ENCODE results near the gene DUS4L. TPM values are rescaled to one million over a fixed set of nuclear protein-coding genes. Genes with fewer than 3 reads are reported as not detected.

DUS4L gene
- total RNA-seq, 2 donors from 2014 or later = 13.2 to 18.0 TPM

DNA sequence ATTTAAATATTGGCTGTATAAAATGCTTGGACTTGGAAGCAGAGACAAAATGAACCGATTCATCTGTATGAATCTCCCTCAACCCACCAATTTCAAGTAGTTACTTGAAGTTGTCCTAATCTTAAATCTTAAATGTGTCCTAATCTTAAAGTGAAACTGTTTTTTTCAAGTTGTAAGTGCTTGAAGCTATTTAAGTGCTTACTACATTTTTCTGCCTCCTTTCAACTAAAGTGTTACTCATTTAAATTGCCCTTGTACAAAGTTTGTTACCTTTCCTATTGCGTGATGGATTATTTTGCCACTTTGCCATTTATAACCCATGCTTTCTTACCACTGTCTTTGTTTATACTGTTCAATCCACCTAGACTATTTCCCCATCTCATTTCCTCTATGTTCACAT lies 19.1 kb downstream of the DUS4L start:
- Histone ChIP-seq H3K4me3 (ENCODE audit: low read length) (no peak overlapping the region), H3K4me1 (ENCODE audit: control insufficient read depth, insufficient read depth, low read length) (no peaks in the 10 kb centered on the region), H3K9me3 (ENCODE audit: control insufficient read depth, low read length) (no peaks in the 10 kb centered on the region), H3K9ac (ENCODE audit: extremely low read depth, low read length, poor library complexity, severe bottlenecking) (no peak overlapping the region), H3K27me3 (ENCODE audit: control insufficient read depth, insufficient read depth, low read length, poor library complexity, severe bottlenecking) (no peaks in the 10 kb centered on the region), H3K27ac (ENCODE audit: low read depth, low read length) (no peak overlapping the region), H3K36me3 (ENCODE audit: control insufficient read depth, insufficient read depth, low read length) (peaks cover 12% of the 10 kb centered on the region)
- no peak for DNase-seq
- no peak overlapping the region for H3K27ac Mint-ChIP-seq
- H3K4me1 Mint-ChIP-seq = peaks cover 7% of the 10 kb centered on the region
- H3K4me3 Mint-ChIP-seq = no peak overlapping the region
- no peaks in the 10 kb centered on the region for H3K9me3 Mint-ChIP-seq
- no peaks in the 10 kb centered on the region for H3K27me3 Mint-ChIP-seq (ENCODE audit: insufficient read depth)
- TF ChIP-seq, protein P1, sequence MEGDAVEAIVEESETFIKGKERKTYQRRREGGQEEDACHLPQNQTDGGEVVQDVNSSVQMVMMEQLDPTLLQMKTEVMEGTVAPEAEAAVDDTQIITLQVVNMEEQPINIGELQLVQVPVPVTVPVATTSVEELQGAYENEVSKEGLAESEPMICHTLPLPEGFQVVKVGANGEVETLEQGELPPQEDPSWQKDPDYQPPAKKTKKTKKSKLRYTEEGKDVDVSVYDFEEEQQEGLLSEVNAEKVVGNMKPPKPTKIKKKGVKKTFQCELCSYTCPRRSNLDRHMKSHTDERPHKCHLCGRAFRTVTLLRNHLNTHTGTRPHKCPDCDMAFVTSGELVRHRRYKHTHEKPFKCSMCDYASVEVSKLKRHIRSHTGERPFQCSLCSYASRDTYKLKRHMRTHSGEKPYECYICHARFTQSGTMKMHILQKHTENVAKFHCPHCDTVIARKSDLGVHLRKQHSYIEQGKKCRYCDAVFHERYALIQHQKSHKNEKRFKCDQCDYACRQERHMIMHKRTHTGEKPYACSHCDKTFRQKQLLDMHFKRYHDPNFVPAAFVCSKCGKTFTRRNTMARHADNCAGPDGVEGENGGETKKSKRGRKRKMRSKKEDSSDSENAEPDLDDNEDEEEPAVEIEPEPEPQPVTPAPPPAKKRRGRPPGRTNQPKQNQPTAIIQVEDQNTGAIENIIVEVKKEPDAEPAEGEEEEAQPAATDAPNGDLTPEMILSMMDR (conservative IDR thresholded peaks at IDR 0.05) = no peak
- H3K36me3 Mint-ChIP-seq (ENCODE audit: low read depth) = peaks cover 18% of the 10 kb centered on the region
- WGBS, 2 experiments (ENCODE audit: insufficient coverage in 1 of 2, insufficient read length in 1 of 2) = 100% methylated on average over 1 of the region's 2 CpGs

DNA sequence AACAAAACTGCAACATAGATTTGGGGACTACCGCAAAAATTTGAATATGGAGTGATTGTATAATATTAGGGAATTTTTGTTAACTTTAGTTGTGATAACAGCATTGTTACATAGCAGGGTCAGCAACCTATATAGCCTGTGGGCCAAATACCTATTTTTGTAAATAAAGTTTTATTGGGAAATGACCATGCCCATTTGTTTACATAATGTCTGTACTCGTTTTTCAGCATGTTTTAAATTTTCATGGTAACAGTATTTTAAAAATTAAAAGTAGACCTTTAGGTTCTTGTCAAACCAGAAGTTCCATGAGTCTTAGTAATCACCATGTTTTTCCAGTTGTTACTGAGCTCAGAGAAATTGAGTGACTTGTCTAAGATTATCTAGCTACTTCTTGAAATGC lies 20.9 kb downstream of the DUS4L start:
- Histone ChIP-seq H3K4me3 (ENCODE audit: low read length) (no peak overlapping the region), H3K27ac (ENCODE audit: low read depth, low read length) (no peak overlapping the region), H3K36me3 (ENCODE audit: control insufficient read depth, insufficient read depth, low read length) (peaks cover 26% of the 10 kb centered on the region), H3K9ac (ENCODE audit: extremely low read depth, low read length, poor library complexity, severe bottlenecking) (no peak overlapping the region), H3K27me3 (ENCODE audit: control insufficient read depth, insufficient read depth, low read length, poor library complexity, severe bottlenecking) (no peaks in the 10 kb centered on the region), H3K9me3 (ENCODE audit: control insufficient read depth, low read length) (peaks cover 8% of the 10 kb centered on the region), H3K4me1 (ENCODE audit: control insufficient read depth, insufficient read depth, low read length) (no peaks in the 10 kb centered on the region)
- no peak for DNase-seq
- Mint-ChIP-seq H3K36me3 (ENCODE audit: low read depth) (peaks cover 33% of the 10 kb centered on the region), H3K27ac (no peak overlapping the region), H3K27me3 (ENCODE audit: insufficient read depth) (no peaks in the 10 kb centered on the region), H3K9me3 (peaks cover 7% of the 10 kb centered on the region), H3K4me3 (no peak overlapping the region), H3K4me1 (peaks cover 7% of the 10 kb centered on the region)
- 57 to 95% methylated on average over 1 to 2 of the region's 2 CpGs for WGBS, 2 experiments (ENCODE audit: insufficient coverage in 1 of 2, insufficient read length in 1 of 2)
- TF ChIP-seq, protein P1 (conservative IDR thresholded peaks at IDR 0.05) = no peak

DNA sequence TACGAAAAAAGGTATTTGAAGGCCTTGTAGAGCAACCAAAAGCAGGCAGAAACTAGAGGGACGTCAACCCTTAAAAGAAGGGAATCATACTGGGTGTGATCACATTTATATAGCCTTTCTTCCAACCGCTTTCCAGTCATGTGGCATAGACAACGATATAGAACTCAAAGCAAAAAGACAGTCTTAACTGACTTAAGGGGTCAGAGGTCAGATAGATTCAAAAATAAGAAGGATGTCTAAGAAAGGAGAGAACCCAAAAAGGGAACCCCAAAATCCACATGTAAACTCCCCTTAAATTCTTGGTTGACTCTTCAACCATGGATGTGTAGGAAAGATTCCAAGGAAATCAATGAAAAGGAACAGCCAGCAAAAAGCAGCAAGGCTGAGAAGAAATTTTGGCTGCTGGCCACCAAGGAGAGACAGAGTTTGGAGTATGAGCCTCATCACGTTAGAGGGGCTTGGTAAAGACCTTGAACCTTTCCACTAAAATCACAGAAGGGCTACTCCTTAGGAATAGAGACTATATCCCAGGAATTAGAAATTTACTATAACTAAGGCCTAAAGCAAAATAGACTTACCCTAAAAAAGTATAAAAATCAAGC lies 24.9 kb downstream of the DUS4L start:
- TF ChIP-seq, protein P1 (conservative IDR thresholded peaks at IDR 0.05) = no peak
- Histone ChIP-seq H3K27me3 (ENCODE audit: control insufficient read depth, insufficient read depth, low read length, poor library complexity, severe bottlenecking) (no peaks in the 10 kb centered on the region), H3K36me3 (ENCODE audit: control insufficient read depth, insufficient read depth, low read length) (peaks cover 26% of the 10 kb centered on the region), H3K4me1 (ENCODE audit: control insufficient read depth, insufficient read depth, low read length) (no peaks in the 10 kb centered on the region), H3K9ac (ENCODE audit: extremely low read depth, low read length, poor library complexity, severe bottlenecking) (no peak overlapping the region), H3K27ac (ENCODE audit: low read depth, low read length) (no peak overlapping the region), H3K9me3 (ENCODE audit: control insufficient read depth, low read length) (peaks cover 8% of the 10 kb centered on the region), H3K4me3 (ENCODE audit: low read length) (no peak overlapping the region)
- Mint-ChIP-seq H3K9me3 (peaks cover 7% of the 10 kb centered on the region), H3K36me3 (ENCODE audit: low read depth) (peaks cover 43% of the 10 kb centered on the region), H3K4me3 (no peak overlapping the region), H3K27ac (no peak overlapping the region), H3K27me3 (ENCODE audit: insufficient read depth) (no peaks in the 10 kb centered on the region), H3K4me1 (no peaks in the 10 kb centered on the region)
- 89 to 97% methylated on average over 2 to 5 of the region's 5 CpGs for WGBS, 2 experiments (ENCODE audit: insufficient coverage in 1 of 2, insufficient read length in 1 of 2)
- DNase-seq = no peak
